Nephron (organoid): ENCODE data around the gene LRRC4C.

Experiments used
- H3K27ac Mint-ChIP-seq, 3 experiments: 2 replicates each; pipeline ENCODE4 v1.8.0; 2020; ENCODE audit warnings: mixed read lengths in 3 of 3, mild to moderate bottlenecking in 2 of 3, moderate library complexity in 1 of 3
- H3K27me3 Mint-ChIP-seq: 2 replicates; pipeline ENCODE4 v1.8.0; 2021; ENCODE audit warnings: low read depth, mild to moderate bottlenecking, moderate library complexity, mixed read lengths
- H3K36me3 Mint-ChIP-seq: 2 replicates; pipeline ENCODE4 v1.8.0; 2020; ENCODE audit warnings: low read depth, mixed read lengths
- H3K4me1 Mint-ChIP-seq: 2 replicates; pipeline ENCODE4 v1.8.0; 2020; ENCODE audit warnings: mixed read lengths
- H3K4me3 Mint-ChIP-seq, 3 experiments: 2 replicates each; pipeline ENCODE4 v1.8.0; 2020; ENCODE audit warnings: mild to moderate bottlenecking in 3 of 3, mixed read lengths in 3 of 3, moderate library complexity in 2 of 3
- H3K9me3 Mint-ChIP-seq: 2 replicates; pipeline ENCODE4 v1.8.0; 2020; ENCODE audit warnings: mixed read lengths
- TF ChIP-seq, protein P1 (sequence below), 3 experiments: fragments of 200-600 bp; sonication (generic); IDR thresholded peaks; one replicate each; pipeline ENCODE4 v1.5.0; 2021; ENCODE audit warnings: antibody characterized with exemption in 3 of 3; ENCODE audit not compliant: unreplicated experiment in 3 of 3

Gene LRRC4C

DNA sequence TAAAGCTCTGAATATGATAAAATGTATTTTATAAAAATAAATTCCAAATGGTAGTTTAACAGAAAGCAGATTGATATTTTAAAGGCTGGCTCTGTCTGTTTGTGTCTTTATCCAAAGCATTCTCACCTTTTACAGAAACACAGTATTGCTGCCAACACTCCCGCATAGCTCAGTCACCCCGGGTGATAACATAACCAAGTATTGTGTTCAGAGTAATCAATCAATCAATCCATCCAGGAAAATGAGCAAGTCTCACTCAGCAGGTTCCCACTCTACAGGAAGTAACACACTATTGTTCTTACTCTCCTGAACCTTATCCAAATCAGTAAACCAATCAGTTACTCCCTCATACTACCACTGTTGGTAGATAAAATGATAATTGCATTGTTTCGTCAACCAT, 203.4 kb downstream of the LRRC4C start:
- no peaks in the 10 kb centered on the region for H3K36me3 Mint-ChIP-seq
- peaks cover 6% of the 10 kb centered on the region for H3K4me1 Mint-ChIP-seq
- no peak overlapping the region for H3K27ac Mint-ChIP-seq
- no peaks in the 10 kb centered on the region for H3K9me3 Mint-ChIP-seq
- TF ChIP-seq, protein P1, sequence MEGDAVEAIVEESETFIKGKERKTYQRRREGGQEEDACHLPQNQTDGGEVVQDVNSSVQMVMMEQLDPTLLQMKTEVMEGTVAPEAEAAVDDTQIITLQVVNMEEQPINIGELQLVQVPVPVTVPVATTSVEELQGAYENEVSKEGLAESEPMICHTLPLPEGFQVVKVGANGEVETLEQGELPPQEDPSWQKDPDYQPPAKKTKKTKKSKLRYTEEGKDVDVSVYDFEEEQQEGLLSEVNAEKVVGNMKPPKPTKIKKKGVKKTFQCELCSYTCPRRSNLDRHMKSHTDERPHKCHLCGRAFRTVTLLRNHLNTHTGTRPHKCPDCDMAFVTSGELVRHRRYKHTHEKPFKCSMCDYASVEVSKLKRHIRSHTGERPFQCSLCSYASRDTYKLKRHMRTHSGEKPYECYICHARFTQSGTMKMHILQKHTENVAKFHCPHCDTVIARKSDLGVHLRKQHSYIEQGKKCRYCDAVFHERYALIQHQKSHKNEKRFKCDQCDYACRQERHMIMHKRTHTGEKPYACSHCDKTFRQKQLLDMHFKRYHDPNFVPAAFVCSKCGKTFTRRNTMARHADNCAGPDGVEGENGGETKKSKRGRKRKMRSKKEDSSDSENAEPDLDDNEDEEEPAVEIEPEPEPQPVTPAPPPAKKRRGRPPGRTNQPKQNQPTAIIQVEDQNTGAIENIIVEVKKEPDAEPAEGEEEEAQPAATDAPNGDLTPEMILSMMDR (IDR thresholded peaks at IDR 0.05; ENCODE audit: unreplicated experiment in 3 of 3): no peak
- H3K4me3 Mint-ChIP-seq: no peak overlapping the region
- no peaks in the 10 kb centered on the region for H3K27me3 Mint-ChIP-seq

DNA sequence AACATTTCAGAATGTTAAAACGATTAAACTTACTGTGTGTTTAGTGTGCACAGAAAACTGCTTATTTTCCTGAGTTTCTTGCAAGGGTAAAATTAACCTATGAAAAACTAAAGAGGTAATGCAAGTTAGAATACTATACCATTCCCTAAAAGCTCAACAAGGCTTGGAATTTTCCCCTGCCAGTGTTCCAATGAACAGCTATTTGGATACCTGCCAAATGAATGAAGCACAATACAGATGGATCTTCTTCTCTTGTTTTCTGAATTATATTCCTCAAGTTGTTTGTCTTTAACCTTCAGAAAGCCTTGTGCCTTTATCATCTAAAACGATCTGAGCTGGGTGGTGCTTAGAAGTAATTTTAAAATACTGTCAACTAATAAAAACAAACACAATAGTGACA, 204.5 kb downstream of the LRRC4C start:
- no peaks in the 10 kb centered on the region for H3K9me3 Mint-ChIP-seq
- H3K36me3 Mint-ChIP-seq: no peaks in the 10 kb centered on the region

DNA sequence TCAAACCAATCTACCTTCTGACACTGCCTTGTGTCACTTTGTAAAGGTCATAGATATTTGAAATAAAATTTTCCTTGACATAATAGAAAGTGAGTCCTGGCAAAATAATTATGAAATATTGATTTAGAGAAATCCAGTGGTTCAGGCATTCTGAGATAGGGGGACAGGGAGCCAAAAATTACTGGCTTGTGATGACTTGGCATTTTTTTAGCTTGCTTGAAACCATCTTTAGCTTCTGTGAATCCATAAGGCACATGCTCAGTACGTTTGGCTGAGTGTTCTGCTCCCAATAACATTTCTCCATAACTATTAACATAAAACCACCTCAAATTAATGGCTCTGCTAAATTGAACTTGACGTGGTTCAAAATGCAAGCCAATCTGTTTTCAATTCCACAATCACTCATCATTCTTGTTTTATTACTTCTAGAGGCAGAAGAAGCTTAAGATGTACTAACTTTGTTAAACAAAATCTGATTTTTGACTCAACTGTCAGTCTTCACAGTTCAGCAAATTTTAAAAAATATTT, 209.0 kb downstream of the LRRC4C start:
- H3K9me3 Mint-ChIP-seq: no peaks in the 10 kb centered on the region
- no peak overlapping the region for H3K4me3 Mint-ChIP-seq
- H3K27me3 Mint-ChIP-seq: no peaks in the 10 kb centered on the region
- TF ChIP-seq, protein P1 (IDR thresholded peaks at IDR 0.05; ENCODE audit: unreplicated experiment in 3 of 3): no peak
- no peaks in the 10 kb centered on the region for H3K36me3 Mint-ChIP-seq
- no peaks in the 10 kb centered on the region for H3K4me1 Mint-ChIP-seq
- no peak overlapping the region for H3K27ac Mint-ChIP-seq

More for the DNA sequence above, 204.5 kb downstream of the LRRC4C start:
- Mint-ChIP-seq H3K27me3 (no peaks in the 10 kb centered on the region), H3K4me1 (peaks cover 6% of the 10 kb centered on the region), H3K4me3 (no peak overlapping the region), H3K27ac (no peak overlapping the region)
- TF ChIP-seq, protein P1 (IDR thresholded peaks at IDR 0.05; ENCODE audit: unreplicated experiment in 3 of 3): no peak

DNA sequence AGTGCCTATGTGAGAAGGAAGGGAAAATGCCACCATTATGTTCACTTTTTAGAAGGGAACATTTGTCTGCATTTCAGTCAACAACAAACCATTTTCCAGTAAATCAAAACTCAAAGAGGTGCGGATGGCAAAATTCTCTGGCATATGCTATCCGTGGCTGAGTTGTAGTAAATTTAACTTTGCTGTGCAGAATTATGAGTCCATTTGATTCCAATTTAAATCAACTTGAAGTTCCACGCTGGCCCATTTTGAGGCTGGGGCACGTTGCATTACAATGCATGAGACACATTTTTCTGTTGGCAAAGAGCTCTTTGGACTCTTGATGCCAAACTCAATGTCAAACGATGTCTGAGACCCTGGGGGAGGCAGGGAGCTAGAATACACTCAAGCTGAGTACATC, 211.8 kb downstream of the LRRC4C start:
- H3K27me3 Mint-ChIP-seq: no peaks in the 10 kb centered on the region
- TF ChIP-seq, protein P1 (IDR thresholded peaks at IDR 0.05; ENCODE audit: unreplicated experiment in 3 of 3): no peak
- H3K36me3 Mint-ChIP-seq: no peaks in the 10 kb centered on the region
- H3K27ac Mint-ChIP-seq: no peak overlapping the region
- no peak overlapping the region for H3K4me3 Mint-ChIP-seq
- no peaks in the 10 kb centered on the region for H3K9me3 Mint-ChIP-seq
- H3K4me1 Mint-ChIP-seq: no peaks in the 10 kb centered on the region

DNA sequence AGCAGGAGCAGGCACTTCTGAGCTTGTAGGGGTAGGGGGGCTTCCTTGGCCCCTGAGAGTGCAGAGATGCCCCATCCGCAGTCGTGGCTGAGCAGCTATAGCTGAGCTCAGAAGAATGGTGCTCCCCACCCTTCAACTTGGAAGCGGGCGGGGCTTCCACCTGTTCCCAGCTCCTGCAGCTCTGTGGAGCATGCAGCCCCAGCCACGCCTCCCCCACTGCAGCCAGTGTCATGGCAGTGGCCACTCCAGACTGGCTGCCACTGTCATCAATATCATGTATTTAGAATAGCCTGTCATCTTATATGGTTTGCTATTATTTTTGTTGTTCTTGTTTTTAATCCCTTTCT, 213.1 kb downstream of the LRRC4C start:
- no peaks in the 10 kb centered on the region for H3K9me3 Mint-ChIP-seq
- H3K4me1 Mint-ChIP-seq: no peaks in the 10 kb centered on the region
- no peaks in the 10 kb centered on the region for H3K27me3 Mint-ChIP-seq
- H3K36me3 Mint-ChIP-seq: no peaks in the 10 kb centered on the region
- no peak overlapping the region for H3K27ac Mint-ChIP-seq
- TF ChIP-seq, protein P1 (IDR thresholded peaks at IDR 0.05; ENCODE audit: unreplicated experiment in 3 of 3): no peak
- no peak overlapping the region for H3K4me3 Mint-ChIP-seq

DNA sequence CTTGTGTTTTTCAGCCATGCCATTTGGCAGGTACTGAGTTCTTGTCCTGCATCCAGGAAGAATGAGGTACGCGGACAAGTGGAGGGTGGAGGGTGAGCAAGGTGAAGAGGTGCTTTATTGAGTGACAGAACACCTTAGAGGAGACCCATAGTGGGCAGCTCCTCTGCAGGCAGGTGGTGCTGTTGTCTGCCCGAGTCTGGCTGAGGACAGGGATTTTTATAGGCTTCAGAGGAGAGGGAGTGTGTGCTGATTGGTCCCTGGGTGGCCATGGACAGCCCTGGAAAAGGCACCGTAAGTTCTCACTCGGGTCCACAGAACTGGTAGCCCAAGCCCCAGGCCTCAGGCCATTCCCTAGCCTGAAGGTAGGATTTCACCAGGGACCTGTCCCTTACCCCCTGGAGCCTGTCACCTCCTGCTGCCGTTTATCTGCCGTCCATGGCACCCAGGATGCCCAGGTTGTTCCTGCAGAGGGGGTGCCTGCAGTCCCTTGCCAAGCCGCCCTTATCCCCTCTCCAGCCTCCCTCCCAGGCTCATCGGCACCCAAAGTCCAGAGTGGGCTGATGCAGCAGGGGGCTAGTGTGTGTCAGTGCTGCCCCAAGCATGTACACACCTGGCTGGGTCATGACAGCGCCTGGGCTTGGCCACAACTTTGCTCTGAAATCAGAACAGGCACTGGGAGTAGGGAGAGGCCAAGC, 213.6 kb downstream of the LRRC4C start:
- TF ChIP-seq, protein P1 (IDR thresholded peaks at IDR 0.05; ENCODE audit: unreplicated experiment in 3 of 3): no peak

More for the DNA sequence above, 213.6 kb downstream of the LRRC4C start:
- Mint-ChIP-seq H3K4me1 (no peaks in the 10 kb centered on the region), H3K9me3 (no peaks in the 10 kb centered on the region), H3K27me3 (no peaks in the 10 kb centered on the region), H3K36me3 (no peaks in the 10 kb centered on the region), H3K27ac (no peak overlapping the region), H3K4me3 (no peak overlapping the region)
